GM12878 (cell line): ENCODE results near the gene BMPR1B. TPM values are rescaled to one million over a fixed set of nuclear protein-coding genes. Genes with fewer than 3 reads are reported as not detected.

Experiments
- ATAC-seq: fragments of 200-7000 bp; cut with Tn5 transposase; 3 replicates; pipeline ENCODE4 v1.9.1; 2020; ENCODE audit warnings: mild to moderate bottlenecking, moderate library complexity
- BruUV-seq: library from RNA; stranded (reverse); fragments of 400-500 nt; replicated peaks from 2 replicates; lab custom pipeline; 2021; lab: Mats Ljungman, UMichigan
- CTCF ChIA-PET: fragments of 300-600 bp; sonication (Branson Sonifier 250); formaldehyde crosslinking; extraction: SDS; loops from one replicate; lab custom pipeline; 2021; ENCODE audit warnings: inconsistent platforms; lab: Yijun Ruan, JAX
- POLR2A ChIA-PET: fragments of 350-600 bp; formaldehyde crosslinking; extraction: SDS; loops from one replicate; lab custom pipeline; 2021; ENCODE audit warnings: inconsistent platforms; lab: Charles Lee
- RAD21 ChIA-PET: fragments of 300-600 bp; sonication (Branson Sonifier 250); formaldehyde crosslinking; loops from one replicate; lab custom pipeline; 2023; ENCODE audit warnings: antibody characterized with exemption; ENCODE audit not compliant: unreplicated experiment; lab: Charles Lee
- SMC1A ChIA-PET: fragments of 300-600 bp; sonication (Branson Sonifier 250); formaldehyde crosslinking; loops from one replicate; lab custom pipeline; 2023; ENCODE audit not compliant: unreplicated experiment, uncharacterized antibody; lab: Charles Lee
- DNase-seq: peaks from one replicate; pipeline ENCODE4 v3.0.0-alpha.2; 2011; ENCODE audit warnings: low read depth, low spot score
- FAIRE-seq: peaks from 3 replicates; lab custom pipeline; 2011; peaks lifted over from hg19 to GRCh38; lab: Jason Lieb, UNC
- H2AFZ ChIP-seq: 2 replicates; pipeline ENCODE4 v1.6.0; 2011; ENCODE audit warnings: low read depth, low read length, control low read depth; ENCODE audit not compliant: control insufficient read depth
- H3K27ac ChIP-seq: 2 replicates; pipeline ENCODE4 v1.5.1; 2011; ENCODE audit warnings: control low read depth; ENCODE audit not compliant: control insufficient read depth, insufficient read depth
- H3K27me3 ChIP-seq, 2 experiments: replicated peaks in 1 of 2; 2 replicates each; pipeline versions ENCODE4 v1.6.0 to v1.6.1; 2011; ENCODE audit warnings: low read length in 1 of 2; ENCODE audit not compliant: control insufficient read depth in 2 of 2, insufficient read depth in 2 of 2
- H3K36me3 ChIP-seq, 2 experiments: 2 replicates each; pipeline ENCODE4 v1.5.1; 2011; ENCODE audit warnings: low read length in 1 of 2; ENCODE audit not compliant: control insufficient read depth in 2 of 2, insufficient read depth in 2 of 2
- H3K4me1 ChIP-seq: 2 replicates; pipeline ENCODE4 v1.6.1; 2011; ENCODE audit warnings: mild to moderate bottlenecking, low read length, moderate library complexity, mixed read lengths; ENCODE audit not compliant: control insufficient read depth, insufficient read depth
- H3K4me2 ChIP-seq: 2 replicates; pipeline ENCODE4 v1.6.0; 2011; ENCODE audit warnings: control low read depth; ENCODE audit not compliant: control insufficient read depth, insufficient read depth
- H3K4me3 ChIP-seq: fragments of 200-600 bp; sonication (generic); 2 replicates; pipeline ENCODE4 v1.5.1; 2016
- H3K79me2 ChIP-seq: 2 replicates; pipeline ENCODE4 v1.6.0; 2011; ENCODE audit warnings: low read length; ENCODE audit not compliant: control insufficient read depth, insufficient read depth
- H3K9ac ChIP-seq: 2 replicates; pipeline ENCODE4 v1.8.0; 2011; ENCODE audit warnings: low read length, control low read depth, mixed read lengths; ENCODE audit not compliant: control insufficient read depth, insufficient read depth
- H3K9me3 ChIP-seq: replicated peaks from 3 replicates; pipeline ENCODE4 v1.5.1; 2011; ENCODE audit warnings: mild to moderate bottlenecking, low read length; ENCODE audit not compliant: control insufficient read depth, insufficient read depth
- H4K20me1 ChIP-seq: 2 replicates; pipeline ENCODE4 v1.6.0; 2011; ENCODE audit not compliant: control insufficient read depth, insufficient read depth
- BHLHE40 ChIP-seq, 2 experiments: fragments of 450-650 bp in 1 of 2; IDR thresholded peaks; 2 replicates each; pipeline ENCODE4 v1.6.1; 2011 to 2017; ENCODE audit warnings: low read depth in 2 of 2, borderline replicate concordance in 1 of 2, improper control_type of control experiment in 1 of 2, low read length in 1 of 2, mild to moderate bottlenecking in 1 of 2
- JUND ChIP-seq: IDR thresholded peaks from 2 replicates; pipeline ENCODE4 v1.6.1; 2012; ENCODE audit warnings: low read depth, mild to moderate bottlenecking, low read length, improper control_type of control experiment, moderate library complexity
- MTA2 ChIP-seq: fragments of 450-650 bp; IDR thresholded peaks from 2 replicates; pipeline ENCODE4 v1.6.1; 2016; ENCODE audit warnings: low read depth, mild to moderate bottlenecking, moderate library complexity
- NFYA ChIP-seq: IDR thresholded peaks from 2 replicates; pipeline ENCODE4 v1.6.1; 2011; ENCODE audit warnings: low read depth, mild to moderate bottlenecking, low read length, improper control_type of control experiment, borderline replicate concordance
- PAX8 ChIP-seq: fragments of 450-650 bp; IDR thresholded peaks from 2 replicates; pipeline ENCODE4 v1.6.1; 2017; ENCODE audit warnings: mild to moderate bottlenecking, moderate library complexity
- RCOR1 ChIP-seq: conservative IDR thresholded peaks from 2 replicates; pipeline ENCODE4 v1.6.1; 2012; ENCODE audit warnings: low read depth, low read length, improper control_type of control experiment
- RUNX3 ChIP-seq: IDR thresholded peaks from 2 replicates; pipeline ENCODE4 v1.6.1; 2012; ENCODE audit warnings: low read length, inconsistent platforms
- SMAD5 ChIP-seq: IDR thresholded peaks from 2 replicates; pipeline ENCODE4 v1.6.1; 2016; ENCODE audit warnings: antibody characterized with exemption, low read depth
- SPI1 ChIP-seq: IDR thresholded peaks from 2 replicates; pipeline ENCODE4 v1.6.1; 2011; ENCODE audit warnings: low read depth, mild to moderate bottlenecking, low read length, moderate library complexity, borderline replicate concordance; ENCODE audit not compliant: insufficient read depth
- TAF1 ChIP-seq: IDR thresholded peaks from 2 replicates; pipeline ENCODE4 v1.6.1; 2011; ENCODE audit warnings: mild to moderate bottlenecking, low read depth, low read length, borderline replicate concordance
- WGBS: methylation state at CpG from one replicate; pipeline ENCODE4 v1.1.6; 2016; ENCODE audit warnings: low lambda C conversion rate; ENCODE audit not compliant: insufficient replicate concordance, insufficient coverage; ENCODE audit errors: missing lambda C conversion rate; 5-methylcytosine and 5-hydroxymethylcytosine counted together
- in situ Hi-C: fragments of 300-500 bp; cut with MboI; formaldehyde crosslinking; loops from 9 replicates; pipeline ENCODE4 v1.14.3; 2018; ENCODE audit warnings: mixed read lengths
- intact Hi-C: fragments of 100-400 bp; cut with micrococcal nuclease; formaldehyde crosslinking; loops from one replicate; pipeline ENCODE4 v1.14.2; 2022; ENCODE audit not compliant: unreplicated experiment
- polyA plus RNA-seq, 11 experiments: library from polyadenylated mRNA; depleted of rRNA in 4 of 11; unstranded in 6 of 11; stranded (reverse) in 5 of 11; fragments of >200 nt; fragmentation: Nextera tagmentation in 4 of 11; fragmentation: Illumina TruSeq in 1 of 11; extraction: Ambion mirVana in 4 of 11; extraction: Trizol in 1 of 11; gene quantifications; 1 replicate in 1 of 11; 2 replicates in 10 of 11; pipeline versions ENCODE4 v1.2.1 to v1.2.3, GENCODE V29; 2011 to 2016; ENCODE audit warnings: inconsistent platforms in 2 of 11, missing spikeins in 2 of 11, low read depth in 1 of 11
- total RNA-seq, 4 experiments: library from RNA; depleted of rRNA in 3 of 4; stranded (reverse); fragments of >200 nt in 3 of 4; fragmentation: Illumina TruSeq in 1 of 4; extraction: Trizol in 1 of 4; gene quantifications; 2 replicates each; pipeline versions ENCODE4 v1.2.1 to v1.2.3, GENCODE V29; 2013 to 2021
- TF ChIP-seq, protein P1 (sequence below): fragments of 450-650 bp; IDR thresholded peaks from 2 replicates; pipeline ENCODE4 v1.6.1; 2018; ENCODE audit warnings: borderline replicate concordance, mild to moderate bottlenecking; ENCODE audit not compliant: partially characterized antibody
- TF ChIP-seq, protein P2 (sequence below): fragments of 450-650 bp; IDR thresholded peaks from 2 replicates; pipeline ENCODE4 v1.6.1; 2017; ENCODE audit warnings: mild to moderate bottlenecking, moderate library complexity
- TF ChIP-seq, protein P3 (sequence below): fragments of 150-350 bp; IDR thresholded peaks from 2 replicates; pipeline ENCODE4 v1.6.1; 2016; ENCODE audit warnings: low read depth, low read length

Gene BMPR1B
- total and polyA plus RNA-seq, 10 of the 15 experiments (the other 5 are each of a cell fraction or from before 2014, with no cell fraction given) = not detected

DNA sequence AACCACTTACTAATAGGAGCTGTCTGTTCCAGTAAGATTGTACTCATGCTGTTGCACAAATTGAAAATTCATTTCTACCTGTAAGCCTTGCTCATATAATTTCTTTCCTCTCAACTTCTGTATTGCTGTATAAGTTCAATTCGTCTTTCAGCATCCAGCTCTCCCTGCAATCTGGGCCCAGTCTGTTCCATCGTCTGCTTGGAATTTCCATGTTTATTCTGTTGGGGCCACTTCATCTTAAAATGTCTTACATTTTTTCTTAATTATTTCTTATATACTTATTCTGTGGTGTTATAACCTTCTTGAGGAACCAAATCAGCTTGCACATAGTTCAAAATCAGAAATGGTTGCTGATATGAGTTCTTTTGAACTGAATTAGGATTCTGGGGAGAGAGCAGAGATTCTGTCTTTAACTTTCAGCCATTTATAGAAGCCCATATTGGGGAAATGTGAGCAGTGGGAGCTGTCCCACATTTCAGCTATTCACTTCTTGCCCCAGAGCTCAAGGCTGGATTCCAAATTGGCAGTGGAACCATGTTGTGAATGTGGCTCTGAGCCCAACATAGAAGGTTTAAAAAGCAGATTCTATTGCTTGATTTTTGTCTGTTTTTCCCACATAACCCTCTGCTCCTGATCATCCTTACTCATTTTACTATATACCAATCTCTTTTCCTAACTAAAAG is 291.9 kb downstream of the BMPR1B start:
- BruUV-seq = no TSS peak
- no peak overlapping the region for H3K4me2 ChIP-seq
- CTCF ChIA-PET = no interaction called here
- ATAC-seq (no peak), FAIRE-seq (no peak), DNase-seq (no peak)
- no peaks in the 10 kb centered on the region for H3K27me3 ChIP-seq
- in situ Hi-C loops = no loop called here
- no peaks in the 10 kb centered on the region for H3K36me3 ChIP-seq
- H4K20me1 ChIP-seq = no peaks in the 10 kb centered on the region
- H3K9me3 ChIP-seq = no peaks in the 10 kb centered on the region
- no peaks in the 10 kb centered on the region for H3K79me2 ChIP-seq
- SMC1A ChIA-PET = interaction anchor here (1.1 kb wide), 1 partner anchor 10 kb away, joined by 3 read pairs; no protein-coding TSS in a partner anchor
- RAD21 ChIA-PET = no interaction called here
- 4% methylated on average over 2 of the region's 2 CpGs for whole genome bisulfite sequencing
- H3K27ac ChIP-seq = no peak overlapping the region
- no peaks in the 10 kb centered on the region for H3K4me1 ChIP-seq
- POLR2A ChIA-PET = no interaction called here
- no peak overlapping the region for H3K4me3 ChIP-seq
- H3K9ac ChIP-seq = no peak overlapping the region
- no peak overlapping the region for H2AFZ ChIP-seq
- intact Hi-C loops = no loop called here
- TF ChIP-seq BHLHE40 (IDR thresholded peaks at IDR 0.05; ENCODE audit: borderline replicate concordance in 1 of 2, low read depth in 2 of 2, low read length in 1 of 2) (no peak), TAF1 (no peak), NFYA (no peak), RUNX3 (no peak), SMAD5 (no peak), JUND (no peak), PAX8 (no peak), MTA2 (no peak), RCOR1 (no peak), SPI1 (no peak)
- TF ChIP-seq, protein P1, sequence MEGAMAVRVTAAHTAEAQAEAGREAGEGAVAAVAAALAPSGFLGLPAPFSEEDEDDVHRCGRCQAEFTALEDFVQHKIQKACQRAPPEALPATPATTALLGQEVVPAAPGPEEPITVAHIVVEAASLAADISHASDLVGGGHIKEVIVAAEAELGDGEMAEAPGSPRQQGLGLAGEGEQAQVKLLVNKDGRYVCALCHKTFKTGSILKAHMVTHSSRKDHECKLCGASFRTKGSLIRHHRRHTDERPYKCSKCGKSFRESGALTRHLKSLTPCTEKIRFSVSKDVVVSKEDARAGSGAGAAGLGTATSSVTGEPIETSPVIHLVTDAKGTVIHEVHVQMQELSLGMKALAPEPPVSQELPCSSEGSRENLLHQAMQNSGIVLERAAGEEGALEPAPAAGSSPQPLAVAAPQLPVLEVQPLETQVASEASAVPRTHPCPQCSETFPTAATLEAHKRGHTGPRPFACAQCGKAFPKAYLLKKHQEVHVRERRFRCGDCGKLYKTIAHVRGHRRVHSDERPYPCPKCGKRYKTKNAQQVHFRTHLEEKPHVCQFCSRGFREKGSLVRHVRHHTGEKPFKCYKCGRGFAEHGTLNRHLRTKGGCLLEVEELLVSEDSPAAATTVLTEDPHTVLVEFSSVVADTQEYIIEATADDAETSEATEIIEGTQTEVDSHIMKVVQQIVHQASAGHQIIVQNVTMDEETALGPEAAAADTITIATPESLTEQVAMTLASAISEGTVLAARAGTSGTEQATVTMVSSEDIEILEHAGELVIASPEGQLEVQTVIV = no peak
- TF ChIP-seq, protein P2, sequence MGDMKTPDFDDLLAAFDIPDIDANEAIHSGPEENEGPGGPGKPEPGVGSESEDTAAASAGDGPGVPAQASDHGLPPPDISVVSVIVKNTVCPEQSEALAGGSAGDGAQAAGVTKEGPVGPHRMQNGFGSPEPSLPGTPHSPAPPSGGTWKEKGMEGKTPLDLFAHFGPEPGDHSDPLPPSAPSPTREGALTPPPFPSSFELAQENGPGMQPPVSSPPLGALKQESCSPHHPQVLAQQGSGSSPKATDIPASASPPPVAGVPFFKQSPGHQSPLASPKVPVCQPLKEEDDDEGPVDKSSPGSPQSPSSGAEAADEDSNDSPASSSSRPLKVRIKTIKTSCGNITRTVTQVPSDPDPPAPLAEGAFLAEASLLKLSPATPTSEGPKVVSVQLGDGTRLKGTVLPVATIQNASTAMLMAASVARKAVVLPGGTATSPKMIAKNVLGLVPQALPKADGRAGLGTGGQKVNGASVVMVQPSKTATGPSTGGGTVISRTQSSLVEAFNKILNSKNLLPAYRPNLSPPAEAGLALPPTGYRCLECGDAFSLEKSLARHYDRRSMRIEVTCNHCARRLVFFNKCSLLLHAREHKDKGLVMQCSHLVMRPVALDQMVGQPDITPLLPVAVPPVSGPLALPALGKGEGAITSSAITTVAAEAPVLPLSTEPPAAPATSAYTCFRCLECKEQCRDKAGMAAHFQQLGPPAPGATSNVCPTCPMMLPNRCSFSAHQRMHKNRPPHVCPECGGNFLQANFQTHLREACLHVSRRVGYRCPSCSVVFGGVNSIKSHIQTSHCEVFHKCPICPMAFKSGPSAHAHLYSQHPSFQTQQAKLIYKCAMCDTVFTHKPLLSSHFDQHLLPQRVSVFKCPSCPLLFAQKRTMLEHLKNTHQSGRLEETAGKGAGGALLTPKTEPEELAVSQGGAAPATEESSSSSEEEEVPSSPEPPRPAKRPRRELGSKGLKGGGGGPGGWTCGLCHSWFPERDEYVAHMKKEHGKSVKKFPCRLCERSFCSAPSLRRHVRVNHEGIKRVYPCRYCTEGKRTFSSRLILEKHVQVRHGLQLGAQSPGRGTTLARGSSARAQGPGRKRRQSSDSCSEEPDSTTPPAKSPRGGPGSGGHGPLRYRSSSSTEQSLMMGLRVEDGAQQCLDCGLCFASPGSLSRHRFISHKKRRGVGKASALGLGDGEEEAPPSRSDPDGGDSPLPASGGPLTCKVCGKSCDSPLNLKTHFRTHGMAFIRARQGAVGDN = no peak
- TF ChIP-seq, protein P3, sequence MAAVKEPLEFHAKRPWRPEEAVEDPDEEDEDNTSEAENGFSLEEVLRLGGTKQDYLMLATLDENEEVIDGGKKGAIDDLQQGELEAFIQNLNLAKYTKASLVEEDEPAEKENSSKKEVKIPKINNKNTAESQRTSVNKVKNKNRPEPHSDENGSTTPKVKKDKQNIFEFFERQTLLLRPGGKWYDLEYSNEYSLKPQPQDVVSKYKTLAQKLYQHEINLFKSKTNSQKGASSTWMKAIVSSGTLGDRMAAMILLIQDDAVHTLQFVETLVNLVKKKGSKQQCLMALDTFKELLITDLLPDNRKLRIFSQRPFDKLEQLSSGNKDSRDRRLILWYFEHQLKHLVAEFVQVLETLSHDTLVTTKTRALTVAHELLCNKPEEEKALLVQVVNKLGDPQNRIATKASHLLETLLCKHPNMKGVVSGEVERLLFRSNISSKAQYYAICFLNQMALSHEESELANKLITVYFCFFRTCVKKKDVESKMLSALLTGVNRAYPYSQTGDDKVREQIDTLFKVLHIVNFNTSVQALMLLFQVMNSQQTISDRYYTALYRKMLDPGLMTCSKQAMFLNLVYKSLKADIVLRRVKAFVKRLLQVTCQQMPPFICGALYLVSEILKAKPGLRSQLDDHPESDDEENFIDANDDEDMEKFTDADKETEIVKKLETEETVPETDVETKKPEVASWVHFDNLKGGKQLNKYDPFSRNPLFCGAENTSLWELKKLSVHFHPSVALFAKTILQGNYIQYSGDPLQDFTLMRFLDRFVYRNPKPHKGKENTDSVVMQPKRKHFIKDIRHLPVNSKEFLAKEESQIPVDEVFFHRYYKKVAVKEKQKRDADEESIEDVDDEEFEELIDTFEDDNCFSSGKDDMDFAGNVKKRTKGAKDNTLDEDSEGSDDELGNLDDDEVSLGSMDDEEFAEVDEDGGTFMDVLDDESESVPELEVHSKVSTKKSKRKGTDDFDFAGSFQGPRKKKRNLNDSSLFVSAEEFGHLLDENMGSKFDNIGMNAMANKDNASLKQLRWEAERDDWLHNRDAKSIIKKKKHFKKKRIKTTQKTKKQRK = no peak
